ENCODE data around the gene MTUS2. TPM values are rescaled to one million over a fixed set of nuclear protein-coding genes. Genes with fewer than 3 reads are reported as not detected.

The MTUS2 gene
- total and polyA plus RNA-seq, 4 donors: under 0.01 to 0.70 (median 0.15) TPM

- Histone ChIP-seq H3K9ac (ENCODE audit: low read depth in 1 of 2, low read length in 2 of 2) (no peak overlapping the region), H3K9me3 (ENCODE audit: control insufficient read depth in 4 of 4, low read length in 3 of 4) (no peaks in the 10 kb centered on the region), H3K36me3 (ENCODE audit: control insufficient read depth in 4 of 4, insufficient read depth in 3 of 4, low read depth in 1 of 4, low read length in 3 of 4) (no peaks in the 10 kb centered on the region), H3K27ac (ENCODE audit: low read depth in 1 of 2, low read length in 2 of 2) (no peak overlapping the region), H3K4me1 (ENCODE audit: control insufficient read depth in 4 of 4, insufficient read depth in 4 of 4, low read length in 3 of 4) (peaks cover 0 to 3% (median 0%) of the 10 kb centered on the region in 4 donors), H3K27me3 (ENCODE audit: control insufficient read depth in 4 of 4, insufficient read depth in 4 of 4, low read length in 3 of 4) (no peaks in the 10 kb centered on the region), H3K4me3 (ENCODE audit: low read depth in 1 of 3, low read length in 3 of 3) (no peak overlapping the region)
- DNase-seq (ENCODE audit: low spot score): no peak
- TF ChIP-seq REST (IDR thresholded peaks at IDR 0.05) (no peak), MAX (IDR thresholded peaks at IDR 0.05) (no peak), FOXA1 (IDR thresholded peaks at IDR 0.05) (no peak)
- WGBS: 95% methylated on average over 5 of the region's 5 CpGs
Measured at GRCh38 chr13:29540334-29540733, 720.2 kb downstream of the MTUS2 start.

- Histone ChIP-seq H3K36me3 (ENCODE audit: control insufficient read depth in 4 of 4, insufficient read depth in 3 of 4, low read depth in 1 of 4, low read length in 3 of 4) (no peaks in the 10 kb centered on the region), H3K27ac (ENCODE audit: low read depth in 1 of 2, low read length in 2 of 2) (no peak overlapping the region)
- 91% methylated on average over 5 of the region's 5 CpGs for WGBS
Measured at GRCh38 chr13:29540799-29541198, 720.7 kb downstream of the MTUS2 start.

More at GRCh38 chr13:29540799-29541198, 720.7 kb downstream of the MTUS2 start:
- no peak overlapping the region for H3K9ac ChIP-seq (ENCODE audit: low read depth in 1 of 2, low read length in 2 of 2)
- H3K27me3 ChIP-seq (ENCODE audit: control insufficient read depth in 4 of 4, insufficient read depth in 4 of 4, low read length in 3 of 4): no peaks in the 10 kb centered on the region
- no peaks in the 10 kb centered on the region for H3K9me3 ChIP-seq (ENCODE audit: control insufficient read depth in 4 of 4, low read length in 3 of 4)
- H3K4me1 ChIP-seq (ENCODE audit: control insufficient read depth in 4 of 4, insufficient read depth in 4 of 4, low read length in 3 of 4): peaks cover 0 to 3% (median 0%) of the 10 kb centered on the region in 4 donors
- H3K4me3 ChIP-seq (ENCODE audit: low read depth in 1 of 3, low read length in 3 of 3): no peak overlapping the region
- TF ChIP-seq MAX (IDR thresholded peaks at IDR 0.05) (no peak), NR2F2 (IDR thresholded peaks at IDR 0.05) (no peak), FOXA2 (IDR thresholded peaks at IDR 0.05) (no peak), ATF3 (IDR thresholded peaks at IDR 0.05) (no peak), YY1 (IDR thresholded peaks at IDR 0.05) (no peak), HNF4A (conservative IDR thresholded peaks at IDR 0.05) (no peak), HNF4G (IDR thresholded peaks at IDR 0.05) (no peak), FOXA1 (IDR thresholded peaks at IDR 0.05) (no peak), REST (IDR thresholded peaks at IDR 0.05) (no peak), SP1 (IDR thresholded peaks at IDR 0.05) (no peak), TAF1 (conservative IDR thresholded peaks at IDR 0.05) (no peak), EGR1 (IDR thresholded peaks at IDR 0.05; ENCODE audit: low read depth in 2 of 2) (no peak), RXRA (IDR thresholded peaks at IDR 0.05) (no peak), JUND (IDR thresholded peaks at IDR 0.05) (no peak), GABPA (IDR thresholded peaks at IDR 0.05 in 1 of 2, conservative IDR thresholded peaks at IDR 0.05 in 1 of 2) (no peak), ZBTB33 (IDR thresholded peaks at IDR 0.05) (no peak), RAD21 (IDR thresholded peaks at IDR 0.05) (no peak)
- DNase-seq (ENCODE audit: low spot score): no peak
